Measurements from ENCODE around the gene KCNK6.

DNA sequence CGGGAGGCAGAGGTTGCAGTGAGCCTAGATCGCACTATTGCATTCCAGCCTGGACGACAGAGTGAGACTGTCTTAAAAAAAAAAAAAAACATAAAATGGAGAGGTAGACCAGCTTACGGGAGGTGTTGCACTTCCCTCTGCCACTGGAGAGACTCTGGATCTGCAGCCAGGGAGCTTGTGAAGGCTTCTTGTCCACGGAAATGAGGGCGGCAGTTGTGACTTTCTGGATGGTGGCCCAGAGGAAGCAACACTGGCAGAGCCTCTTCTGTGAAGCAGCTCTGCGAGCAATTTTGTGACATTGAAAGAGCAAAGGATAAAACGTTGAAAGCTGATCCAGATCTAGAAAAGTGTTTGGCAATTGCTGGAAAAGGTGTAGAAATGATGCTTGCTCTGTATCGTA, 44.9 kb upstream of the KCNK6 start:
- TF ChIP-seq, protein P1, sequence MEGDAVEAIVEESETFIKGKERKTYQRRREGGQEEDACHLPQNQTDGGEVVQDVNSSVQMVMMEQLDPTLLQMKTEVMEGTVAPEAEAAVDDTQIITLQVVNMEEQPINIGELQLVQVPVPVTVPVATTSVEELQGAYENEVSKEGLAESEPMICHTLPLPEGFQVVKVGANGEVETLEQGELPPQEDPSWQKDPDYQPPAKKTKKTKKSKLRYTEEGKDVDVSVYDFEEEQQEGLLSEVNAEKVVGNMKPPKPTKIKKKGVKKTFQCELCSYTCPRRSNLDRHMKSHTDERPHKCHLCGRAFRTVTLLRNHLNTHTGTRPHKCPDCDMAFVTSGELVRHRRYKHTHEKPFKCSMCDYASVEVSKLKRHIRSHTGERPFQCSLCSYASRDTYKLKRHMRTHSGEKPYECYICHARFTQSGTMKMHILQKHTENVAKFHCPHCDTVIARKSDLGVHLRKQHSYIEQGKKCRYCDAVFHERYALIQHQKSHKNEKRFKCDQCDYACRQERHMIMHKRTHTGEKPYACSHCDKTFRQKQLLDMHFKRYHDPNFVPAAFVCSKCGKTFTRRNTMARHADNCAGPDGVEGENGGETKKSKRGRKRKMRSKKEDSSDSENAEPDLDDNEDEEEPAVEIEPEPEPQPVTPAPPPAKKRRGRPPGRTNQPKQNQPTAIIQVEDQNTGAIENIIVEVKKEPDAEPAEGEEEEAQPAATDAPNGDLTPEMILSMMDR (IDR thresholded peaks at IDR 0.05 in 2 of 3, conservative IDR thresholded peaks at IDR 0.05 in 1 of 3; ENCODE audit: control insufficient read depth in 2 of 3, extremely low read depth in 1 of 3, insufficient read depth in 1 of 3, low read depth in 3 of 3, low read length in 3 of 3) = no peak
- no peak for TF ChIP-seq GABPA (IDR thresholded peaks at IDR 0.05; ENCODE audit: low read depth)
- no peak for TF ChIP-seq SMARCA5 (IDR thresholded peaks at IDR 0.05)
- TF ChIP-seq NR2C2 (IDR thresholded peaks at IDR 0.05; ENCODE audit: borderline replicate concordance, control insufficient read depth, insufficient read length, low read depth) = no peak
- TF ChIP-seq MYC (IDR thresholded peaks at IDR 0.05; ENCODE audit: insufficient read depth, insufficient read length, insufficient replicate concordance, low read length, severe bottlenecking) = no peak
- no peak for TF ChIP-seq POLR2A (IDR thresholded peaks at IDR 0.05; ENCODE audit: low read depth, low read length)
- TF ChIP-seq, protein P2, sequence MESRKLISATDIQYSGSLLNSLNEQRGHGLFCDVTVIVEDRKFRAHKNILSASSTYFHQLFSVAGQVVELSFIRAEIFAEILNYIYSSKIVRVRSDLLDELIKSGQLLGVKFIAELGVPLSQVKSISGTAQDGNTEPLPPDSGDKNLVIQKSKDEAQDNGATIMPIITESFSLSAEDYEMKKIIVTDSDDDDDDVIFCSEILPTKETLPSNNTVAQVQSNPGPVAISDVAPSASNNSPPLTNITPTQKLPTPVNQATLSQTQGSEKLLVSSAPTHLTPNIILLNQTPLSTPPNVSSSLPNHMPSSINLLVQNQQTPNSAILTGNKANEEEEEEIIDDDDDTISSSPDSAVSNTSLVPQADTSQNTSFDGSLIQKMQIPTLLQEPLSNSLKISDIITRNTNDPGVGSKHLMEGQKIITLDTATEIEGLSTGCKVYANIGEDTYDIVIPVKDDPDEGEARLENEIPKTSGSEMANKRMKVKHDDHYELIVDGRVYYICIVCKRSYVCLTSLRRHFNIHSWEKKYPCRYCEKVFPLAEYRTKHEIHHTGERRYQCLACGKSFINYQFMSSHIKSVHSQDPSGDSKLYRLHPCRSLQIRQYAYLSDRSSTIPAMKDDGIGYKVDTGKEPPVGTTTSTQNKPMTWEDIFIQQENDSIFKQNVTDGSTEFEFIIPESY (IDR thresholded peaks at IDR 0.05) = no peak
- TF ChIP-seq YY1 (IDR thresholded peaks at IDR 0.05; ENCODE audit: low read depth, low read length) = no peak
- TF ChIP-seq ETV6 (conservative IDR thresholded peaks at IDR 0.05 in 1 of 2, IDR thresholded peaks at IDR 0.05 in 1 of 2; ENCODE audit: borderline replicate concordance in 1 of 2, low read depth in 1 of 2) = no peak
- TF ChIP-seq ATF7 (IDR thresholded peaks at IDR 0.05; ENCODE audit: low read depth) = no peak
- no peak for TF ChIP-seq CHD2 (IDR thresholded peaks at IDR 0.05; ENCODE audit: borderline replicate concordance, low read depth, low read length)
- no peak for TF ChIP-seq RCOR1 (conservative IDR thresholded peaks at IDR 0.05; ENCODE audit: low read depth, low read length)
- no peak for TF ChIP-seq RFX5 (IDR thresholded peaks at IDR 0.05; ENCODE audit: low read depth, low read length)
- TF ChIP-seq, protein P3, sequence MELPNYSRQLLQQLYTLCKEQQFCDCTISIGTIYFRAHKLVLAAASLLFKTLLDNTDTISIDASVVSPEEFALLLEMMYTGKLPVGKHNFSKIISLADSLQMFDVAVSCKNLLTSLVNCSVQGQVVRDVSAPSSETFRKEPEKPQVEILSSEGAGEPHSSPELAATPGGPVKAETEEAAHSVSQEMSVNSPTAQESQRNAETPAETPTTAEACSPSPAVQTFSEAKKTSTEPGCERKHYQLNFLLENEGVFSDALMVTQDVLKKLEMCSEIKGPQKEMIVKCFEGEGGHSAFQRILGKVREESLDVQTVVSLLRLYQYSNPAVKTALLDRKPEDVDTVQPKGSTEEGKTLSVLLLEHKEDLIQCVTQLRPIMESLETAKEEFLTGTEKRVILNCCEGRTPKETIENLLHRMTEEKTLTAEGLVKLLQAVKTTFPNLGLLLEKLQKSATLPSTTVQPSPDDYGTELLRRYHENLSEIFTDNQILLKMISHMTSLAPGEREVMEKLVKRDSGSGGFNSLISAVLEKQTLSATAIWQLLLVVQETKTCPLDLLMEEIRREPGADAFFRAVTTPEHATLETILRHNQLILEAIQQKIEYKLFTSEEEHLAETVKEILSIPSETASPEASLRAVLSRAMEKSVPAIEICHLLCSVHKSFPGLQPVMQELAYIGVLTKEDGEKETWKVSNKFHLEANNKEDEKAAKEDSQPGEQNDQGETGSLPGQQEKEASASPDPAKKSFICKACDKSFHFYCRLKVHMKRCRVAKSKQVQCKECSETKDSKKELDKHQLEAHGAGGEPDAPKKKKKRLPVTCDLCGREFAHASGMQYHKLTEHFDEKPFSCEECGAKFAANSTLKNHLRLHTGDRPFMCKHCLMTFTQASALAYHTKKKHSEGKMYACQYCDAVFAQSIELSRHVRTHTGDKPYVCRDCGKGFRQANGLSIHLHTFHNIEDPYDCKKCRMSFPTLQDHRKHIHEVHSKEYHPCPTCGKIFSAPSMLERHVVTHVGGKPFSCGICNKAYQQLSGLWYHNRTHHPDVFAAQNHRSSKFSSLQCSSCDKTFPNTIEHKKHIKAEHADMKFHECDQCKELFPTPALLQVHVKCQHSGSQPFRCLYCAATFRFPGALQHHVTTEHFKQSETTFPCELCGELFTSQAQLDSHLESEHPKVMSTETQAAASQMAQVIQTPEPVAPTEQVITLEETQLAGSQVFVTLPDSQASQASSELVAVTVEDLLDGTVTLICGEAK (IDR thresholded peaks at IDR 0.05; ENCODE audit: borderline replicate concordance) = no peak
